HG02973 (cell line): Measurements from ENCODE around the gene TNNT3.
"Not testable (repeated sequence)": the region's sequence is repeated elsewhere in the genome, so short reads cannot be mapped to it uniquely, and the experiment has no call there.

ENCODE experiments used
- ATAC-seq: cut with Tn5 transposase; IDR thresholded peaks from one replicate; pipeline ENCODE4 v1.9.1; 2021; ENCODE audit warnings: moderate library complexity; ENCODE audit not compliant: unreplicated experiment

The TNNT3 gene

GRCh38 chr11:1880746-1881441 is 38.6 kb upstream of the TNNT3 start:
- no peak for ATAC-seq

GRCh38 chr11:1881442-1882264 is 37.9 kb upstream of the TNNT3 start:
- ATAC-seq, result no peak

GRCh38 chr11:1882265-1883238 is 37.0 kb upstream of the TNNT3 start:
- peak; percentile 49 for ATAC-seq

GRCh38 chr11:1883346-1884302 is 35.9 kb upstream of the TNNT3 start:
- no peak for ATAC-seq

GRCh38 chr11:1884303-1884700 is 35.2 kb upstream of the TNNT3 start:
- no peak for ATAC-seq

- not testable (repeated sequence) for ATAC-seq
Observed at GRCh38 chr11:1886551-1886950, 33.0 kb upstream of the TNNT3 start.

- no peak for ATAC-seq
Observed at GRCh38 chr11:1887451-1888346, 31.8 kb upstream of the TNNT3 start.

- ATAC-seq, result no peak
Observed at GRCh38 chr11:1888347-1888753, 31.2 kb upstream of the TNNT3 start.

- no peak for ATAC-seq
Observed at GRCh38 chr11:1888811-1889210, 30.7 kb upstream of the TNNT3 start.

- ATAC-seq, result no peak
Observed at GRCh38 chr11:1889224-1889930, 30.1 kb upstream of the TNNT3 start.

GRCh38 chr11:1889941-1890855 is 29.3 kb upstream of the TNNT3 start:
- no peak for ATAC-seq

GRCh38 chr11:1890856-1891830 is 28.4 kb upstream of the TNNT3 start:
- no peak for ATAC-seq

- ATAC-seq, result no peak
Observed at GRCh38 chr11:1891831-1892115, 27.7 kb upstream of the TNNT3 start, which contains the start of gene PRR33. TSS of gene PRR33 (minus strand) at chr11:1891895. CDS start at chr11:1890584, 1,311 bp downstream.

GRCh38 chr11:1892116-1892515 is 27.4 kb upstream of the TNNT3 start:
- ATAC-seq, result no peak

- no peak for ATAC-seq
Observed at GRCh38 chr11:1892558-1892957, 26.9 kb upstream of the TNNT3 start.
